Activated T-cell treated with anti-CD3 and anti-CD28 coated beads for 1 hour (primary cell): ENCODE results near the gene ZNF546.
"Not testable (repeated sequence)": the region's sequence is repeated elsewhere in the genome, so short reads cannot be mapped to it uniquely, and the experiment has no call there.

Experiments used
- DNase-seq: peaks from one replicate; pipeline ENCODE4 v3.0.0-alpha.2; 2020; ENCODE audit warnings: low read depth

ZNF546 gene

GRCh38 chr19:39986643-39987042 lies 10.2 kb upstream of the ZNF546 start:
- no peak for DNase-seq

- DNase-seq, result no peak
Observed at GRCh38 chr19:39987167-39987566, 9.7 kb upstream of the ZNF546 start.

GRCh38 chr19:39987596-39987995 lies 9.3 kb upstream of the ZNF546 start:
- no peak for DNase-seq

- no peak for DNase-seq
Observed at GRCh38 chr19:39993605-39994004, 3.3 kb upstream of the ZNF546 start.

GRCh38 chr19:39994361-39994760 lies 2.5 kb upstream of the ZNF546 start:
- no peak for DNase-seq

GRCh38 chr19:39995794-39996193 lies 1.1 kb upstream of the ZNF546 start:
- DNase-seq, result no peak

GRCh38 chr19:39996218-39996810 lies 546 bp upstream of the ZNF546 start:
- DNase-seq, result no peak

GRCh38 chr19:39997638-39998216 lies 867 bp downstream of the ZNF546 start:
- no peak for DNase-seq

GRCh38 chr19:39998501-39998900 lies 1.6 kb downstream of the ZNF546 start:
- DNase-seq, result no peak

- DNase-seq, result no peak
Observed at GRCh38 chr19:40005691-40006272, 8.9 kb downstream of the ZNF546 start.

GRCh38 chr19:40006273-40006691 lies 9.4 kb downstream of the ZNF546 start:
- no peak for DNase-seq

- DNase-seq, result no peak
Observed at GRCh38 chr19:40009674-40010073, 12.8 kb downstream of the ZNF546 start.

- DNase-seq, result no peak
Observed at GRCh38 chr19:40013991-40014390, 17.1 kb downstream of the ZNF546 start.

- DNase-seq, result no peak
Observed at GRCh38 chr19:40023969-40024368, 27.1 kb downstream of the ZNF546 start.

- DNase-seq, result no peak
Observed at GRCh38 chr19:40025938-40026596, 29.2 kb downstream of the ZNF546 start.

- DNase-seq, result no peak
Observed at GRCh38 chr19:40026597-40026970, 29.7 kb downstream of the ZNF546 start.

GRCh38 chr19:40033989-40034560 lies 37.2 kb downstream of the ZNF546 start:
- no peak for DNase-seq

- no peak for DNase-seq
Observed at GRCh38 chr19:40035996-40036395, 39.1 kb downstream of the ZNF546 start.

- not testable (repeated sequence) for DNase-seq
Observed at GRCh38 chr19:40038047-40038446, 41.2 kb downstream of the ZNF546 start.

- not testable (repeated sequence) for DNase-seq
Observed at GRCh38 chr19:40041718-40042117, 44.9 kb downstream of the ZNF546 start.

- DNase-seq, result no peak
Observed at GRCh38 chr19:40053491-40053890, 56.6 kb downstream of the ZNF546 start.

- no peak for DNase-seq
Observed at GRCh38 chr19:40054632-40055031, 57.8 kb downstream of the ZNF546 start.

- DNase-seq, result no peak
Observed at GRCh38 chr19:40055049-40055448, 58.2 kb downstream of the ZNF546 start.
